GM12865 (cell line): Measurements from ENCODE around the gene DNASE2.

ENCODE experiments used
- DNase-seq: peaks from one replicate; pipeline ENCODE4 v3.0.0; 2010; ENCODE audit warnings: low read depth
- H3K4me3 ChIP-seq: 2 replicates; pipeline ENCODE4 v1.5.1; 2011; ENCODE audit warnings: mild to moderate bottlenecking, low read depth, low read length, control low read depth
- TF ChIP-seq, protein P1 (sequence below): IDR thresholded peaks from 2 replicates; pipeline ENCODE4 v1.5.1; 2011; ENCODE audit warnings: low read length, control low read depth, low read depth, inconsistent platforms; ENCODE audit not compliant: insufficient read depth; ENCODE audit errors: missing control alignments

DNASE2 gene

DNA sequence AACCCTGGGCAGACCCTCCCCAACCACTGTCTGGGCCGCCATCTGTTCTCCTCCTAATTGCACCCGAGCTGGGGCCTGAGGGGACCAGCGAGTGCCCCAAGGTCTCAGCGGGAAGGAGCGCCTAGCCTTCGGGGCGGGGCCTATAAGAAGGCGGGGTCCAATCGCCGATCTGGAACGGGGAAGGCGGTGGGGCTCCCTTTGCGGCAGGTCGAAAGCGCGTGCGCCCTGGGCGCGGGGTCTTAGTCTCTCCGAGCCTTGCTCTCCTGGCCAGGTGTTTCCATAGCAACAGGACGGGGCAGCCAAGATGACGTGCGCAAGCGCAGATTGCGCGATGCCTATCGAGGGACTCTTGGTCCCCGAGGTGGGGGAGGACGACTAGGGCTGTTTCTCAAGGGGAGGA lies 40.2 kb downstream of the DNASE2 start:
- TF ChIP-seq, protein P1, sequence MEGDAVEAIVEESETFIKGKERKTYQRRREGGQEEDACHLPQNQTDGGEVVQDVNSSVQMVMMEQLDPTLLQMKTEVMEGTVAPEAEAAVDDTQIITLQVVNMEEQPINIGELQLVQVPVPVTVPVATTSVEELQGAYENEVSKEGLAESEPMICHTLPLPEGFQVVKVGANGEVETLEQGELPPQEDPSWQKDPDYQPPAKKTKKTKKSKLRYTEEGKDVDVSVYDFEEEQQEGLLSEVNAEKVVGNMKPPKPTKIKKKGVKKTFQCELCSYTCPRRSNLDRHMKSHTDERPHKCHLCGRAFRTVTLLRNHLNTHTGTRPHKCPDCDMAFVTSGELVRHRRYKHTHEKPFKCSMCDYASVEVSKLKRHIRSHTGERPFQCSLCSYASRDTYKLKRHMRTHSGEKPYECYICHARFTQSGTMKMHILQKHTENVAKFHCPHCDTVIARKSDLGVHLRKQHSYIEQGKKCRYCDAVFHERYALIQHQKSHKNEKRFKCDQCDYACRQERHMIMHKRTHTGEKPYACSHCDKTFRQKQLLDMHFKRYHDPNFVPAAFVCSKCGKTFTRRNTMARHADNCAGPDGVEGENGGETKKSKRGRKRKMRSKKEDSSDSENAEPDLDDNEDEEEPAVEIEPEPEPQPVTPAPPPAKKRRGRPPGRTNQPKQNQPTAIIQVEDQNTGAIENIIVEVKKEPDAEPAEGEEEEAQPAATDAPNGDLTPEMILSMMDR: no peak
- no peak overlapping the region for H3K4me3 ChIP-seq
- peak; percentile 35 for DNase-seq

DNA sequence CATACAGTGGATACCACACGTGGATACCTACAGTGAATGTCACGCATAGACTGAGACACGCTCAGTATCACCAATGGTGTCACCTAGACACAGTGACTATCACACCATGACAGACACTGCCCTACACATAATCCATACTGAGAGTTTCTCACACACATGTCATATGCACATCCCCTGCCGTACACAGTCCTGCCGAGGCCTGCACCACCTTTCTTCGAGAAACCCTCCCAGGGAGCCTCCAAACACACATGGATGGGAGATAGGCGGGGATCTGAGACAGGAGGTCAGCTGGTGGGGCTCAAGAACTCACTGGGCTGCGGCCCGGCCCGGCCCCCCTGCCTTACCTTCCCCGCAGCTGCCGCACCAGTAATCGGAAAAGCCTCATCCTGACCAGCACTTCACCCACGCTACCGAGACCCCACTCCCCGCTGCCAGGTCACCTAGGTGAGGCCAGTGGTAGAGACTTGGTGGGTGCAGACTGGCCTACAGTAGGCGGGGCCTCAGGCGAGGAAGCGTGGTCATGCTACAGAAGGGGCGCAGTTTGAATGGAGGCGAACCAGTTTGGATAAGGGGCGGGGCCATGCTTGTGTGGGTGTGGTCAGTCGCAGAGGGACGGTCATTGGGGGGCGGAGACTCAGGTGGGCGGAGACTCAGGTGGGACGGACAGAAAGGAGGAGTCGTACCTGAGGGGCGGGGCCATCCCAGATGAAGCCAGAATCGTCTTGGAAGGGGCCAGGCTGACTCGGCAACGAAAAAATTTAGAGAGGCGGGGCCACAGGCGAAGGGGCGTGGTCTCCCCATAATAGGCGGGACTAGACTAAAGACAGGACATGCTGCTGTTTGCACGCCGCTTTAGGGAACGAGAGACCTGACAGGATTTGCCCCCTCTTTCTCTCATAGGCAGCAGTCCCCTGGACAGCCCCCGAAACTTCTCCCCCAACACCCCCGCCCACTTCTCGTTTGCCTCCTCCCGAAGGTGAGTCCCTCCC lies 40.9 kb downstream of the DNASE2 start:
- no peak overlapping the region for H3K4me3 ChIP-seq
- DNase-seq: peak; percentile 76
- TF ChIP-seq, protein P1: no peak

DNA sequence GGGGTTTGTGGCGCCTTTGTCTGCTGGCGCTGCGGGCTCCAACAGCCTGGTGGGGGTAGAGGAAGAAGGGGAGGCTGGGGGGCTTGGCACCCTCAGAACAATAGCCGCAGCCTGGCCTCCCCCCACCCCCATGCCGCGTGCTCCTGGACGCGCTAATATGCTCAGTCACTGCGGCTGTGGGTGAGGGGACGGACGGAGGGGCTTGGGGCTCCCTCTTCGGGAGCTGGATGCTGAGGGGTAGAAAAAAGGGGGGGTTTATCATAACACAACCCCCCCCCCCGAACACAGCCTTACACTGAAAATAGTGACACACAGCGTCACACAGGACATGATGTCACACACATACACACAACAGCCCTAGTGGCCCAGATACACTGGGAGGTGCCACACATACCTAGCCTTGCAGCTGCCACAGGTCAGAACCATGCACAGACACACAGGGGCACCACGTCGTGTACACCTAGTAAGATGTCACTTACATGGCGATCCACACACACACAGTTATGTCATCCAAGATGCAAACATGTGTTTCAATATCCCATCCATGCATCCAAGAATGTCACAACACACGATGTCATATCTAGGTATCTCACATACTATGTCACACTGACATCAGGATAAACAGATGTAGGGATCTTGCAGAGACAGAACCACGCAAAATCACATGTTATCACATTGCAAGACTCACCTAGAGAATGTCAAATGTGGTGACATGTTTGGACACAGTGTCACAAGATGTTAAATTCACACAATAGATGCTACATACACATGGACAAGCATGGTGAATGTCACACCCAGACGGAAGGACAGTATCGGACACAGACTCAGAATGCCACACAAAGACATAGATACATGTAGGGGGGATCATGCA lies 42.1 kb downstream of the DNASE2 start:
- DNase-seq: no peak
- no peak overlapping the region for H3K4me3 ChIP-seq
- TF ChIP-seq, protein P1: no peak

DNA sequence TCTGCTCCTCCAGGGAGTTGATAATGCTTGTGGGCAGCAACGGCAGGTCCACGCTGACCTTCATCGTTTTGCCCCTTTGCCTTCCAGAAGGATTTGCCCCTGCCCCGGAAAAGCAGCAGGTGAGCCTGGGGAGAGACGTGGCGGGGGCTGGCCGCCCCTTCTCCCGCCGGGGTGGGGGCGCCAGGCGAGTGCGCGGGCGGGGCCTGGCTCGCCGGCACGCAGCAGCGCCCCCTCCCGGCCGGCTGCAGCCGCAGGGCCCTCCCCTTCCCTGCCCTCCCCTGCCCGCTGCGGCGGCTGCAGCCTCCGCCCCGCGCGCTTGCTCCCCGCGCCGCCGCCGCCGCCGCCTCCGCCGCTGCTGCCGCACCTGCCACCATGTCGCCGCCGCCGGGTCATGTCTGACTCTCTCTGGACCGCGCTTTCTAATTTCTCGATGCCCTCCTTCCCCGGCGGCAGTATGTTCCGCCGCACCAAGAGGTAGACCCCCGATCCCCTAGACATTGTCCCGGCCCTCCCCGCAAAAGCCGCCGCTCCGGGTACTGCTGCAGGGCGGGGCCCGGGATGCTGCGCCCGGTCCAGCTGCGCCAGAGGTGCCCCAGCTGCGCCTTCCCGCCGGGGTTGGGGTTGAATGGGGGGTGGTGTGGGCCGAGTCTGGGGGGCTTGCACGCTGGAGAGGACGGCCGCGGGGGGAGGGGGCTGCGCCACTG lies 42.9 kb downstream of the DNASE2 start, which contains the start of gene MAST1:
Gene MAST1, plus strand, starts transcription at position 334 of the 704 bp plus-strand sequence. Its CDS starts 58 bp downstream, at position 392.
- peak; percentile 39 for DNase-seq
- H3K4me3 ChIP-seq: no peak within 1 kb of the TSS
- TF ChIP-seq, protein P1: peak; percentile 47

DNA sequence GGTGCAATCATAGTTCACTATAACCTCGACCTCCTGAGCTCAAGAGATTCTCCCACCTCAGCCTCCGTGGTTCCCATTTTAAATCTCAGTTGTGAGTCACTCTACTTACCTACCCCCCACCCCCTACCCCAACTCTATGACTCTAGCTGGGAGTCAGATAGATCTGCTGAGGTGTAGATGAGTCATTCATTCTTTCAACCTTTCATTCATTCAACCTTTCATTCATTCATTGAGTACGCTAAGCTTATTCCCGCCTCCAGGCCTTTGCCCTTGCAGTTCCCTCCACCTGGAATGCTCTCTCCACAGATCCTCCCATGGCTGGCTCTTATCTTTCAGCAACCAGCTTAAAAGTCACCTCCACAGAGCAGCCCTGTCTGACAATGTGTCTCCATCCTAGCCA lies 44.0 kb downstream of the DNASE2 start:
- DNase-seq: no peak
- TF ChIP-seq, protein P1: no peak
- H3K4me3 ChIP-seq: no peak overlapping the region

DNA sequence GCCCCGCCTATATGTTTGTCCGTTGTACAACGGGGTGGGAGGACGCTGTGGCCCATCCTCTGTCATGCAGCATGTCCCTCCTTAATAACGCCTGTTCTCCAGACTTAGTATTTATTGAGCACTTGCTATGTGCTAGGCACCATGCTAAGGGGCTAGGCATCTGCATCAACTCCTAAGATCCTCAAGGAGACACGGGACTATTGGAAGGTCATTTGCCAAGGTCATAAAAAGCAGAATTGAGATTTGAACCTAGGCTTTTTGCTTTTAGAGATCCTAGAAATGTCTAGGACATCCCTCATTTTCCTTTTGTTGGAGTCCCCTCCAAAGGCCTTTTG lies 44.8 kb downstream of the DNASE2 start:
- no peak overlapping the region for H3K4me3 ChIP-seq

More for the DNA sequence above, 44.8 kb downstream of the DNASE2 start:
- TF ChIP-seq, protein P1: no peak
- no peak for DNase-seq
